Muscle layer of duodenum (tissue), 2 donors: ENCODE measurements around the gene TXNL4B.

Experiments used
- H3K27ac ChIP-seq: one replicate; pipeline ENCODE4 v1.7.0; 2013; ENCODE audit warnings: mild to moderate bottlenecking, low read length
- H3K27me3 ChIP-seq: one replicate; pipeline ENCODE4 v1.7.0; 2013; ENCODE audit warnings: low read depth, mild to moderate bottlenecking, control low read depth, low read length
- H3K36me3 ChIP-seq, 2 donors: one replicate each; pipeline ENCODE4 v1.7.0; 2013; ENCODE audit warnings: low read length in 2 of 2, control low read depth in 1 of 2, mild to moderate bottlenecking in 1 of 2; ENCODE audit not compliant: insufficient read depth in 2 of 2, control insufficient read depth in 1 of 2
- H3K4me1 ChIP-seq, 2 donors: one replicate each; pipeline ENCODE4 v1.7.0; 2013; ENCODE audit warnings: low read length in 2 of 2, mild to moderate bottlenecking in 2 of 2, control low read depth in 1 of 2, moderate library complexity in 1 of 2; ENCODE audit not compliant: insufficient read depth in 2 of 2, control insufficient read depth in 1 of 2
- H3K4me3 ChIP-seq, 2 donors: one replicate each; pipeline ENCODE4 v1.7.0; 2013; ENCODE audit warnings: low read length in 2 of 2, low read depth in 1 of 2, mild to moderate bottlenecking in 1 of 2
- H3K9me3 ChIP-seq, 2 donors: one replicate each; pipeline ENCODE4 v1.7.0; 2013; ENCODE audit warnings: low read length in 2 of 2, control low read depth in 1 of 2, mild to moderate bottlenecking in 1 of 2; ENCODE audit not compliant: control insufficient read depth in 1 of 2
- donor health status: healthy.

Gene TXNL4B

GRCh38 chr16:72093448-72094265 lies at the start of gene TXNL4B, which contains the start of gene DHX38:
TSS of gene TXNL4B (minus strand) at chr16:72093620. CDS start at chr16:72090749, 2,871 bp downstream.
TSS of gene DHX38 (plus strand) at chr16:72093847. CDS start at chr16:72096158, 2,311 bp downstream.
- Histone ChIP-seq H3K36me3 (peaks cover 41 to 42% of the 10 kb centered on the region in 2 donors), H3K4me3 (peak within 1 kb of the TSS; percentile 93 to 97), H3K4me1 (peaks cover 15 to 37% of the 10 kb centered on the region in 2 donors), H3K9me3 (no peaks in the 10 kb centered on the region), H3K27me3 (no peaks in the 10 kb centered on the region), H3K27ac (peak within 1 kb of the TSS; percentile 90)

GRCh38 chr16:72142476-72142875 lies 49.1 kb upstream of the TXNL4B start:
- no peaks in the 10 kb centered on the region for H3K9me3 ChIP-seq
- no peaks in the 10 kb centered on the region for H3K4me1 ChIP-seq
- no peaks in the 10 kb centered on the region for H3K36me3 ChIP-seq
- H3K4me3 ChIP-seq = no peak overlapping the region
- H3K27ac ChIP-seq = no peak overlapping the region
- H3K27me3 ChIP-seq = no peaks in the 10 kb centered on the region

DNA sequence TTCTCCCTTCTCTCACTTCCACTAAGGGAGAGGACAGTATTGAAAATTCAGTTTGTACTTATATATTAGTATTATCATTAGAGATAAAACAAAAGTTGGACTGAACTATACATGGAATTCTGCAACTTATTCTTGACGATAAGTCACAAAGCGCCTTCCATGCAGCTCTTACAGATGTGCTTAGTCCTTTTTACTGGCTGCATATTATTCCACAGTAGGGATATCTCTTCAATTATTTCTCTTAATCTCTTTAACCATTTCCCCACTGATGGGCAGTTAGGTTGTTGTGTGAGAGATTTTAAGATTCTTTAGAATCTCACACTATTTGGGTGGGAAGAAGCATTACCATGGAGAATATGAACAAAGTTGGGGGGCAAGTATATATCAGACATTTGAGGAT lies 46.5 kb upstream of the TXNL4B start:
- Histone ChIP-seq H3K9me3 (no peaks in the 10 kb centered on the region), H3K36me3 (no peaks in the 10 kb centered on the region), H3K4me3 (no peak overlapping the region), H3K4me1 (no peaks in the 10 kb centered on the region), H3K27ac (no peak overlapping the region), H3K27me3 (no peaks in the 10 kb centered on the region)

GRCh38 chr16:72138064-72138572 lies 44.7 kb upstream of the TXNL4B start:
- H3K4me3 ChIP-seq = no peak overlapping the region
- H3K9me3 ChIP-seq = no peaks in the 10 kb centered on the region
- no peaks in the 10 kb centered on the region for H3K36me3 ChIP-seq
- H3K4me1 ChIP-seq = no peaks in the 10 kb centered on the region
- H3K27me3 ChIP-seq = no peaks in the 10 kb centered on the region
- H3K27ac ChIP-seq = no peak overlapping the region

- Histone ChIP-seq H3K27ac (no peak overlapping the region), H3K4me3 (no peak overlapping the region), H3K36me3 (no peaks in the 10 kb centered on the region), H3K27me3 (no peaks in the 10 kb centered on the region), H3K9me3 (no peaks in the 10 kb centered on the region), H3K4me1 (no peaks in the 10 kb centered on the region)
These were observed 44.1 kb upstream of the TXNL4B start for GRCh38 chr16:72137380-72138063.

GRCh38 chr16:72134507-72134906 lies 41.1 kb upstream of the TXNL4B start:
- Histone ChIP-seq H3K4me3 (no peak overlapping the region), H3K4me1 (no peaks in the 10 kb centered on the region), H3K27ac (no peak overlapping the region), H3K36me3 (no peaks in the 10 kb centered on the region), H3K9me3 (no peaks in the 10 kb centered on the region), H3K27me3 (no peaks in the 10 kb centered on the region)

GRCh38 chr16:72132726-72133125 lies 39.3 kb upstream of the TXNL4B start:
- Histone ChIP-seq H3K36me3 (no peaks in the 10 kb centered on the region), H3K27me3 (no peaks in the 10 kb centered on the region), H3K4me3 (no peak overlapping the region), H3K9me3 (no peaks in the 10 kb centered on the region), H3K27ac (no peak overlapping the region), H3K4me1 (no peaks in the 10 kb centered on the region)

DNA sequence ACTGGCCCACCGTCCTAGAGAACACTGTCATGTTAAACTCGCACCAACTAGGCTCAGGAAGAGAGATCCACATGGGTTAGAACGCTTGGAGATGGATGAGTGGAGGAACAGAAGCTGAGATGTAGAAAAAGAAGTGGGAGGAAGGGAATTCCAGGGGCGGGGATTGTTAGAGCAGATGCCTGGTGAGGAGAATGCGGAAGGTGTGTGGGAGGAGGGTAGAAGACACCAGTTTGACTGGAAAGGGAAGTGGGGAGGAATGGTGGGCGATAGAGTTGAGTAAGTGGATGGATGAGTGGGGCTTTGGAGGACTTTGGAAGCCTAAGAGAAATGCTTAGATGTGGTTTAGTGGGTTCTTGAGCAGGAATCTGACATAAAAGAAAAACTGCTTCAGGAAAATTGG lies 37.6 kb upstream of the TXNL4B start:
- Histone ChIP-seq H3K27ac (no peak overlapping the region), H3K36me3 (no peaks in the 10 kb centered on the region), H3K27me3 (no peaks in the 10 kb centered on the region), H3K9me3 (no peaks in the 10 kb centered on the region), H3K4me3 (no peak overlapping the region), H3K4me1 (no peaks in the 10 kb centered on the region)

- Histone ChIP-seq H3K36me3 (no peaks in the 10 kb centered on the region), H3K27me3 (no peaks in the 10 kb centered on the region), H3K4me3 (no peak overlapping the region), H3K9me3 (no peaks in the 10 kb centered on the region), H3K27ac (no peak overlapping the region), H3K4me1 (no peaks in the 10 kb centered on the region)
These were observed 36.7 kb upstream of the TXNL4B start for GRCh38 chr16:72129976-72130656.

GRCh38 chr16:72128701-72129100 lies 35.3 kb upstream of the TXNL4B start:
- Histone ChIP-seq H3K4me1 (no peaks in the 10 kb centered on the region), H3K27ac (no peak overlapping the region), H3K27me3 (no peaks in the 10 kb centered on the region), H3K4me3 (no peak overlapping the region), H3K9me3 (no peaks in the 10 kb centered on the region), H3K36me3 (no peaks in the 10 kb centered on the region)

GRCh38 chr16:72126429-72126765 lies 33.0 kb upstream of the TXNL4B start:
- Histone ChIP-seq H3K9me3 (no peaks in the 10 kb centered on the region), H3K27ac (no peak overlapping the region)

More at GRCh38 chr16:72126429-72126765, 33.0 kb upstream of the TXNL4B start:
- Histone ChIP-seq H3K36me3 (no peaks in the 10 kb centered on the region), H3K4me3 (no peak overlapping the region), H3K4me1 (no peaks in the 10 kb centered on the region), H3K27me3 (no peaks in the 10 kb centered on the region)
